ENCODE measurements around the gene GALNT14.

- TF ChIP-seq CTCF (IDR thresholded peaks at IDR 0.05) (no peak), POLR2A (IDR thresholded peaks at IDR 0.05) (no peak)
Observed at GRCh38 chr2:31101701-31102100, 36.5 kb downstream of the GALNT14 start.

Measured in transverse colon (tissue), 3 donors.